Parathyroid adenoma (tissue), 2 donors: ENCODE data around the gene SLC6A16.
"Not testable (repeated sequence)": the region's sequence is repeated elsewhere in the genome, so short reads cannot be mapped to it uniquely, and the experiment has no call there.

Experiments
- H2AFZ ChIP-seq: fragments of 300-600 bp; sonication (generic); one replicate; pipeline ENCODE4 v1.7.0; 2017; ENCODE audit warnings: antibody characterized with exemption, mild to moderate bottlenecking
- H3K27ac ChIP-seq: fragments of 300-600 bp; sonication (generic); one replicate; pipeline ENCODE4 v1.7.0; 2017
- H3K27me3 ChIP-seq: fragments of 300-600 bp; sonication (generic); one replicate; pipeline ENCODE4 v1.7.0; 2017; ENCODE audit warnings: low read length; ENCODE audit not compliant: control insufficient read depth, insufficient read depth
- H3K36me3 ChIP-seq: fragments of 300-600 bp; sonication (generic); one replicate; pipeline ENCODE4 v1.7.0; 2017; ENCODE audit warnings: low read length; ENCODE audit not compliant: control insufficient read depth, insufficient read depth
- H3K4me1 ChIP-seq: fragments of 300-600 bp; sonication (generic); one replicate; pipeline ENCODE4 v1.7.0; 2017; ENCODE audit warnings: control low read depth
- H3K4me2 ChIP-seq: fragments of 300-600 bp; sonication (generic); one replicate; pipeline ENCODE4 v1.7.0; 2017; ENCODE audit warnings: low read length
- H3K4me3 ChIP-seq: fragments of 300-600 bp; sonication (generic); one replicate; pipeline ENCODE4 v1.7.0; 2017; ENCODE audit warnings: low read depth, low read length
- H3K79me2 ChIP-seq: fragments of 300-600 bp; sonication (generic); one replicate; pipeline ENCODE4 v1.7.0; 2017; ENCODE audit warnings: control low read depth
- H3K9ac ChIP-seq: fragments of 300-600 bp; sonication (generic); one replicate; pipeline ENCODE4 v1.7.0; 2017; ENCODE audit warnings: mild to moderate bottlenecking
- H3K9me3 ChIP-seq: fragments of 300-600 bp; sonication (generic); one replicate; pipeline ENCODE4 v1.7.0; 2017; ENCODE audit warnings: low read length; ENCODE audit not compliant: control insufficient read depth
- CTCF ChIP-seq: fragments of 300-600 bp; sonication (generic); IDR thresholded peaks from one replicate; pipeline ENCODE4 v1.7.0; 2017; ENCODE audit warnings: antibody characterized with exemption, mild to moderate bottlenecking
- donor health status: primary hyperparathyroidism.

Gene SLC6A16

GRCh38 chr19:49287141-49287770 is 37.7 kb downstream of the SLC6A16 start:
- H3K27me3 ChIP-seq = no peaks in the 10 kb centered on the region
- H3K4me1 ChIP-seq = no peaks in the 10 kb centered on the region
- no peak overlapping the region for H3K27ac ChIP-seq
- H3K9me3 ChIP-seq = no peaks in the 10 kb centered on the region
- TF ChIP-seq CTCF = no peak
- no peak overlapping the region for H3K4me2 ChIP-seq
- H3K36me3 ChIP-seq = no peaks in the 10 kb centered on the region
- no peak overlapping the region for H3K4me3 ChIP-seq
- no peaks in the 10 kb centered on the region for H3K79me2 ChIP-seq
- no peak overlapping the region for H2AFZ ChIP-seq
- H3K9ac ChIP-seq = no peak overlapping the region

- no peak for TF ChIP-seq CTCF
- no peak overlapping the region for H3K4me2 ChIP-seq
- no peak overlapping the region for H3K27ac ChIP-seq
- H3K36me3 ChIP-seq = no peaks in the 10 kb centered on the region
- no peak overlapping the region for H3K4me3 ChIP-seq
- H3K9me3 ChIP-seq = no peaks in the 10 kb centered on the region
- H3K9ac ChIP-seq = no peak overlapping the region
- H2AFZ ChIP-seq = no peak overlapping the region
- no peaks in the 10 kb centered on the region for H3K79me2 ChIP-seq
- H3K27me3 ChIP-seq = no peaks in the 10 kb centered on the region
- no peaks in the 10 kb centered on the region for H3K4me1 ChIP-seq
Measured at GRCh38 chr19:49282184-49282583, 42.8 kb downstream of the SLC6A16 start.

GRCh38 chr19:49272204-49272603 is 52.8 kb downstream of the SLC6A16 start:
- no peak overlapping the region for H2AFZ ChIP-seq
- H3K27me3 ChIP-seq = no peaks in the 10 kb centered on the region
- no peaks in the 10 kb centered on the region for H3K79me2 ChIP-seq
- no peaks in the 10 kb centered on the region for H3K9me3 ChIP-seq
- no peak overlapping the region for H3K9ac ChIP-seq
- H3K36me3 ChIP-seq = no peaks in the 10 kb centered on the region
- H3K4me1 ChIP-seq = no peaks in the 10 kb centered on the region
- no peak for TF ChIP-seq CTCF
- H3K4me3 ChIP-seq = no peak overlapping the region
- no peak overlapping the region for H3K4me2 ChIP-seq
- no peak overlapping the region for H3K27ac ChIP-seq

GRCh38 chr19:49271080-49271753 is 53.8 kb downstream of the SLC6A16 start:
- TF ChIP-seq CTCF = no peak
- Histone ChIP-seq H3K79me2 (no peaks in the 10 kb centered on the region), H3K9ac (no peak overlapping the region), H2AFZ (no peak overlapping the region), H3K36me3 (no peaks in the 10 kb centered on the region), H3K27me3 (no peaks in the 10 kb centered on the region), H3K9me3 (no peaks in the 10 kb centered on the region), H3K27ac (no peak overlapping the region), H3K4me3 (no peak overlapping the region), H3K4me2 (no peak overlapping the region), H3K4me1 (no peaks in the 10 kb centered on the region)

- not testable (repeated sequence) for H3K9me3 ChIP-seq, H3K4me2 ChIP-seq, H3K4me1 ChIP-seq
Measured at GRCh38 chr19:49266409-49266808, 58.6 kb downstream of the SLC6A16 start.

More at GRCh38 chr19:49266409-49266808, 58.6 kb downstream of the SLC6A16 start:
- H3K4me3 ChIP-seq, H3K36me3 ChIP-seq, H3K27ac ChIP-seq, H3K27me3 ChIP-seq, H3K79me2 ChIP-seq, H2AFZ ChIP-seq, H3K9ac ChIP-seq: not testable (repeated sequence)
- peak; percentile 44 for TF ChIP-seq CTCF
